K562 treated with DMSO at 1 percent for 48 hours (cell line): ENCODE measurements around the gene OR52B6. TPM values are rescaled to one million over a fixed set of nuclear protein-coding genes. Genes with fewer than 3 reads are reported as not detected.

Source experiments
- total RNA-seq: library from RNA; unstranded; fragments of 300-600 nt; gene quantifications from 2 replicates; pipeline ENCODE4 v1.2.3, GENCODE V29; 2022; ENCODE audit warnings: low replicate concordance; ENCODE audit errors: extremely low read depth

Gene OR52B6, protein sequence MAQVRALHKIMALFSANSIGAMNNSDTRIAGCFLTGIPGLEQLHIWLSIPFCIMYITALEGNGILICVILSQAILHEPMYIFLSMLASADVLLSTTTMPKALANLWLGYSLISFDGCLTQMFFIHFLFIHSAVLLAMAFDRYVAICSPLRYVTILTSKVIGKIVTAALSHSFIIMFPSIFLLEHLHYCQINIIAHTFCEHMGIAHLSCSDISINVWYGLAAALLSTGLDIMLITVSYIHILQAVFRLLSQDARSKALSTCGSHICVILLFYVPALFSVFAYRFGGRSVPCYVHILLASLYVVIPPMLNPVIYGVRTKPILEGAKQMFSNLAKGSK
- not detected in 2 replicates for total RNA-seq

DNA sequence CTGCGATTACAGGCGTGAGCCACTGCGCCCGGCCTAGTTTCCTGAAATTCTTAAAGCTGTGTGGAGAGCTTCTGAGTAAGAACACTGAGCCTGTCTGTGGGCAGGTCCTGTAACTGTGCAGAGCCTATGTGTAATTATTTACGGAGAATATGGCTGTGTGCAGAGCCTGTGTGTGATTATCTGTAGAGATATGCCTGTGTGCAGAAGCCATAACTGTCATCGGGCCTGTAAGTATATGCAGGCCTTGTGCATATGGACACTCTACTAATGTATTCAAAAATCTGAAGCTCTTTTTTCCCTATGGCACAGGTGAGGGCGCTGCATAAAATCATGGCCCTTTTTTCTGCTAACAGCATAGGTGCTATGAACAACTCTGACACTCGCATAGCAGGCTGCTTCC lies at the start of gene OR52B6:
Gene OR52B6, plus strand, starts transcription at position 301 of the 400 bp plus-strand sequence. Its CDS starts 0 bp downstream, at position 301.

DNA sequence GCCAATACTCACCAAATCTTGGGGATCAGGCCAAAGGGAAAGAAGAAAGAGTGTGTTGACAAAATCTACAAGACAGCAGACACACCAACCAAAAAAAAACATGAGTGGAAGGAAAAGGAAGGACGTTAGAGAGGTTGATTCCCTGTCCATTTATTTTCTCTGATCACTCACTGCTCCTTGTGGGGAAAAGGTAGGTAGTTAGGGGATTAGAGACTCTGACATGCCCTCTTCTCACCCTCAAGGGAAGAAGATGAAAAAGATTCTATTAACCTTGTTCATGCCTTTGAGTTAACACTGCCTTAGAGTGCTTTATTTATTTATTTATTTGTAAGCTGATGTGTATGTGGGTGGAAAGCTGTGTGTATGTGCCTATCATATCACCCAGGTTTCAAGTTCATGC lies 32.2 kb upstream of the OR52B6 start, which contains the start of gene OR52H1:
Gene OR52H1, minus strand, starts transcription at position 101 of the 400 bp plus-strand sequence. CDS start 3,035 bp downstream, outside the sequence.

GRCh38 chr11:5596607-5597201 lies 16.0 kb downstream of the OR52B6 start, which contains the start of gene TRIM6:
Gene TRIM6, plus strand, starts transcription at chr11:5596637. Its CDS starts 261 bp downstream, at chr11:5596898.

GRCh38 chr11:5624489-5625279 lies 44.0 kb downstream of the OR52B6 start, which contains the start of gene TRIM34:
Gene TRIM34, plus strand, starts transcription at chr11:5625001. Its CDS starts 7,331 bp downstream, at chr11:5632332.

Other genes with a start within 250 kb of the OR52B6 start
- not detected in 2 replicates for gene OR51B5, start 237.4 kb upstream of the OR52B6 start, total RNA-seq
- not detected in 2 replicates for gene OR51B6, start 229.4 kb upstream of the OR52B6 start, total RNA-seq
- not detected in 2 replicates for gene OR51M1, start 197.1 kb upstream of the OR52B6 start, total RNA-seq
- gene OR51Q1, start 158.8 kb upstream of the OR52B6 start, total RNA-seq, result not detected in 2 replicates
- gene OR51I1, start 139.4 kb upstream of the OR52B6 start, total RNA-seq, result not detected in 2 replicates
- gene OR51I2, start 131.6 kb upstream of the OR52B6 start, total RNA-seq, result not detected in 2 replicates
- not detected in 2 replicates for gene OR52D1, start 92.2 kb upstream of the OR52B6 start, total RNA-seq
- not detected in 2 replicates for gene UBQLN3, start 70.9 kb upstream of the OR52B6 start, total RNA-seq
- not detected in 2 replicates for gene UBQLNL, start 64.2 kb upstream of the OR52B6 start, total RNA-seq
- not detected in 2 replicates for gene OR52H1, start 32.3 kb upstream of the OR52B6 start, total RNA-seq
- not detected in 2 replicates for gene TRIM6, start 15.8 kb downstream of the OR52B6 start, total RNA-seq
- gene TRIM34, start 44.1 kb downstream of the OR52B6 start, total RNA-seq, result not detected in 2 replicates
- gene TRIM5, start 104.2 kb downstream of the OR52B6 start, total RNA-seq, result not detected in 2 replicates
- not detected in 2 replicates for gene TRIM22, start 108.9 kb downstream of the OR52B6 start, total RNA-seq
- not detected in 2 replicates for gene OR56B1, start 155.6 kb downstream of the OR52B6 start, total RNA-seq
- not detected in 2 replicates for gene OR52N4, start 173.4 kb downstream of the OR52B6 start, total RNA-seq
- gene OR52N5, start 202.5 kb downstream of the OR52B6 start, total RNA-seq, result not detected in 2 replicates
- not detected in 2 replicates for gene OR52N1, start 210.4 kb downstream of the OR52B6 start, total RNA-seq
- not detected in 2 replicates for gene OR52N2, start 228.0 kb downstream of the OR52B6 start, total RNA-seq